Naive B cell (primary cell): ENCODE measurements around the gene ERGIC1. TPM values are rescaled to one million over a fixed set of nuclear protein-coding genes. Genes with fewer than 3 reads are reported as not detected.
"Not testable (repeated sequence)": the region's sequence is repeated elsewhere in the genome, so short reads cannot be mapped to it uniquely, and the experiment has no call there.

ENCODE experiments used
- ATAC-seq, 2 donors: fragments of 150-1000 bp; cut with Tn5 transposase; 2 replicates each; pipeline ENCODE4 v1.10.0; 2021; ENCODE audit warnings: low read depth in 2 of 2, mild to moderate bottlenecking in 2 of 2, moderate library complexity in 2 of 2
- DNase-seq: peaks from one replicate; pipeline ENCODE4 v3.0.0; 2022
- H3K27ac Mint-ChIP-seq, 6 donors: one replicate each; pipeline ENCODE4 v1.8.0; 2020 to 2022; ENCODE audit warnings: mild to moderate bottlenecking in 6 of 6, mixed read lengths in 6 of 6, moderate library complexity in 5 of 6, inconsistent platforms in 2 of 6
- H3K27me3 Mint-ChIP-seq, 3 donors: one replicate each; pipeline ENCODE4 v1.8.0; 2021 to 2022; ENCODE audit warnings: mixed read lengths in 3 of 3, mild to moderate bottlenecking in 1 of 3
- H3K36me3 Mint-ChIP-seq, 2 donors: one replicate each; pipeline ENCODE4 v1.8.0; 2020 to 2022; ENCODE audit warnings: mixed read lengths in 2 of 2, inconsistent platforms in 1 of 2, mild to moderate bottlenecking in 1 of 2
- H3K4me1 Mint-ChIP-seq, 3 donors: one replicate each; pipeline ENCODE4 v1.8.0; 2020 to 2022; ENCODE audit warnings: mixed read lengths in 3 of 3, inconsistent platforms in 1 of 3, mild to moderate bottlenecking in 1 of 3, moderate library complexity in 1 of 3
- H3K4me3 Mint-ChIP-seq, 8 donors: one replicate each; pipeline ENCODE4 v1.8.0; 2020 to 2022; ENCODE audit warnings: mild to moderate bottlenecking in 8 of 8, mixed read lengths in 8 of 8, moderate library complexity in 8 of 8, inconsistent platforms in 2 of 8
- H3K9me3 Mint-ChIP-seq, 7 donors: one replicate each; pipeline ENCODE4 v1.8.0; 2020 to 2022; ENCODE audit warnings: mixed read lengths in 7 of 7, mild to moderate bottlenecking in 5 of 7, inconsistent platforms in 2 of 7, moderate library complexity in 1 of 7
- polyA plus RNA-seq, 6 donors: library from polyadenylated mRNA; unstranded; fragments of 300-500 nt; fragmentation: Illumina TruSeq; gene quantifications; one replicate each; pipeline ENCODE4 v1.2.3, GENCODE V29; 2021; ENCODE audit warnings: low read depth in 6 of 6

The ERGIC1 gene
- polyA plus RNA-seq, 6 donors from 2014 or later: 53.2 to 86.1 (median 64.4) TPM

DNA sequence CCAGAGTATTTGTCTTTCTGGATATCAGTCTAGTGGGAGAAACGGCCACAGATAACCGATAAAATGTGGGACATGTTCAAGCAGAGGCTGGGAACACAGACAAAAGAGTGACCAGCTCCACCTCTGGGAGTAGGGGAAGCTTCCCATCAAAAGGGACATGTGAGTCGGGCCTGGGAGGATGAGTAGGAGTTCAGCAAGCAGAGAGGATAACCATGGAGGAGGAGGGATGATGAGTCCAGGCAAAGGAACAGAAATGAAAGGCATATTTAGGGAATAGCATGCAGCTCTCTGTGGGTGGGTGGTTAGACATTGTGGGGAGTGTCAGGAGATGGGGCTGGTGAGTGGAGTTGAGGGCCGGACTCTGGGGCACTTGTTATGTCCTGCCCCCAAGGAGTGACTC is 61.5 kb downstream of the ERGIC1 start:
- no peaks in the 10 kb centered on the region for H3K9me3 Mint-ChIP-seq
- no peaks in the 10 kb centered on the region for H3K27me3 Mint-ChIP-seq
- DNase-seq (no peak), ATAC-seq (no peak)
- peaks cover 11 to 19% of the 10 kb centered on the region in 2 donors for H3K36me3 Mint-ChIP-seq
- H3K4me1 Mint-ChIP-seq: peaks cover 0 to 8% (median 0%) of the 10 kb centered on the region in 3 donors
- H3K4me3 Mint-ChIP-seq: peak overlapping the region in 2 of 8 donors; percentile 32 to 44
- H3K27ac Mint-ChIP-seq: peak overlapping the region in 4 of 6 donors; percentile 26 to 91 (median 66)

DNA sequence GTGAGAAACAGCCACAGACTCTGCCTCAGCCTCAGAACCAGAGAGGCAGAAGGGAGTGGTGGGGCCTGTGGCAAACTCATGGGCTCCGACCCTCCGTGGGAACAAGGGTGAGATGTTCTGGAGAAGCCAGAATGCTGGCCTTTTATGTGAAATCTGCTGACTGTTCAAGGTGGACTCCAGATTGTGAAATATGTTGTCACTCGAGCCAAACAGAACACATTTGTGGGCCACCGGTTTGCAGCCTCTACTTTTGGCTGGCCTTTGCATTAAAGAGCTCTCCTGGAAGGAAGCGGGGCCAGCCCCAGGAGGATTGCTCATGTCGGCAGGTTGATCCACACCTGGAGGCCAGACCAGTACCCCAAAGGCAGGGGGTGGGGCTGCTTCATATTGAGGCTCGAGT is 62.4 kb downstream of the ERGIC1 start:
- DNase-seq (no peak), ATAC-seq (no peak)
- Mint-ChIP-seq H3K9me3 (no peaks in the 10 kb centered on the region), H3K4me1 (peaks cover 0 to 8% (median 0%) of the 10 kb centered on the region in 3 donors), H3K4me3 (no peak overlapping the region), H3K36me3 (peaks cover 14 to 19% of the 10 kb centered on the region in 2 donors), H3K27ac (peak overlapping the region in 3 of 6 donors; percentile 64 to 78 (median 73)), H3K27me3 (no peaks in the 10 kb centered on the region)

DNA sequence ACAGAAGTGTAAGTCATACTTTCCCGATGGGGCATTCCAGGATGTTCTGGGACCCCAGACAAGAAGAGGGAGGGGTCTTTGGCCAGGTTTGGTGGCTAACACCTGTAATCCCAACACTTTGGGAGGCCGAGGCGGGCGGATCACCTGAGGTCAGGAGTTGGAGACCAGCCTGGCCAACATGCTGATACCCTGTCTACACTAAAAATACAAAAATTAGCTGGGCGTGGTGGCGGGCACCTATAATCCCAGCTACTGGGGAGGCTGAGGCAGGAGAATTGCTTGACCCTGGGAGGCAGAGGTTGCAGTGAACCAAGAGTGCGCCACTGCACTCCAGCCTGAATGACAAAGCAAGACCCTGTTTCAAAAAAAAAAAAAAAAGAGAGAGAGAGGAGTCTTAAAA is 63.0 kb downstream of the ERGIC1 start:
- peak overlapping the region in 1 of 8 donors; percentile 73 for H3K4me3 Mint-ChIP-seq
- not testable (repeated sequence) for H3K9me3 Mint-ChIP-seq

DNA sequence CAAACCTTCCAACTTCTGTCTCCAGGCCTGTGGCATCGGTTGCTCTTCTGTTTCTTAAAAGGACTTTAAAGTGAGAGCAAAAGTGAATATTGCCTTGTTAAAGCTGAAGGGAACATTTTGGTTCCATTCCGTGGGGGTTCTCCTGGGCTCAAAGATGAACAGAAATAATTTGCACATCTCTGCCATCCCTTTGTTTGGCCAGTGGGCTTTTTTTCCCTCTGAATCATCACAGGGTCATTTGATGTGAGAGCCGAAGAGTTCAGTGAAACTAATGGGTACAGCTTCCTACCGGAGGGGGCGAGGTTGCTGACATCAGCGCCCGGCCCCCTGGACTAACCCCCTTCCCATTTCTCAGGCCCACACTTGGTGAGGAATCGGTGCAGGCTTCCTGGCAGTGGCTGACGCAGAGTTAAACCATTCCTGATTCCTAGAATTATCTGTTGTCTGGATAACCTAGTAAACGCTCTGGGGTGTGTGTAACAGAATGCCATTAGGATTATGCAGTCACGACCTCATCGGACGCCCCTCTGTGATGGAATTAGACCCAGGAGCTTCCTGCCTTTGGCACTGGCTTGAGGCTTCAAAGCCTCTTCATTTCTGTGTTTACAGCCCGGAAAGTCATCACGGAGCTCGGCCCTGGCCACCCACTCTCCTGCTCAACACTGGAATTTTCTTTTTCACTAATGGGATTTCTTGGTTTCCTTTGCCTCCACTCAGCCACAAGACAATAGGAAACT is 63.6 kb downstream of the ERGIC1 start:
- Mint-ChIP-seq H3K27me3 (no peaks in the 10 kb centered on the region), H3K4me3 (peak overlapping the region in 1 of 8 donors; percentile 73), H3K27ac (peak overlapping the region; percentile 36 to 92 (median 81)), H3K9me3 (no peaks in the 10 kb centered on the region), H3K4me1 (peaks cover 0 to 8% (median 0%) of the 10 kb centered on the region in 3 donors), H3K36me3 (peaks cover 14 to 19% of the 10 kb centered on the region in 2 donors)
- DNase-seq (no peak), ATAC-seq (no peak)

More for the DNA sequence above, 63.0 kb downstream of the ERGIC1 start:
- peak overlapping the region in 3 of 6 donors; percentile 64 to 78 (median 73) for H3K27ac Mint-ChIP-seq
- H3K27me3 Mint-ChIP-seq, ATAC-seq, DNase-seq, H3K4me1 Mint-ChIP-seq: not testable (repeated sequence)
- H3K36me3 Mint-ChIP-seq: peaks cover 14 to 19% of the 10 kb centered on the region in 2 donors

DNA sequence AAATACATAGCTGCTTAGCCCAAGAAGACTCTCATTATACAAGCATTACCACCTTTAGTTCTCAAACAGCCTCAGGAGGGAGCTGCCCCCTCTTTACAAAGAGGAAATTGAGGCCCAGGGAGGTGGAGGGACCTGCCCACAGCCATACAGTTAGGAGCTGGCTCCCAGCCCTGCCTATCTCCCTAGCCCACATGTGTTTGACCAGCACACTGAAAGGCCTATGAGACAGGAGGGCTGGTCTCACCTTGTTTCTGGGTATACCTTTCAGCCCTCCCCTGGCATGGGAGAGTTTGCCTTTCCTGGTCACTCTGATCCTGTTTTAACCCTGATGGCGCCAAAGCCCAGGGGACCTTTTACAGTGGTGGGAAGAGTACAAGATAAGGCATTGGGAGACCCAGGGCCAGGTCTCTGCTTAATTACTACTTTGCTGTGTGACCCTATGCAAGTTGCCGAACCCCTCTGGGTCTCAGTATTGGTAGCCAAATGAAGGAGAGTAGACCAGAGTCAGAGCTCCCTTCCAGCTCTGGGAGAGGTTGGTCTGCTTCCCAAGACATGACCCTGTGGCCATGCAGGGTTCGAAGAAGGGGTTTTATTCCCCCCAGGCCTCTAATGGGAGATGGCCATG is 64.3 kb downstream of the ERGIC1 start:
- Mint-ChIP-seq H3K27me3 (no peaks in the 10 kb centered on the region), H3K4me3 (peak overlapping the region in 1 of 8 donors; percentile 29), H3K27ac (peak overlapping the region; percentile 36 to 92 (median 81)), H3K36me3 (peaks cover 14 to 19% of the 10 kb centered on the region in 2 donors), H3K9me3 (no peaks in the 10 kb centered on the region), H3K4me1 (peaks cover 0 to 8% (median 0%) of the 10 kb centered on the region in 3 donors)
- DNase-seq: no peak
- no peak for ATAC-seq

GRCh38 chr5:172898843-172899369 is 64.9 kb downstream of the ERGIC1 start:
- Mint-ChIP-seq H3K4me1 (peaks cover 0 to 10% (median 0%) of the 10 kb centered on the region in 3 donors), H3K9me3 (no peaks in the 10 kb centered on the region), H3K4me3 (peak overlapping the region in 1 of 8 donors; percentile 29), H3K27ac (peak overlapping the region in 5 of 6 donors; percentile 9 to 94 (median 67)), H3K36me3 (peaks cover 14 to 19% of the 10 kb centered on the region in 2 donors), H3K27me3 (no peaks in the 10 kb centered on the region)
- no peak for ATAC-seq
- DNase-seq: no peak

DNA sequence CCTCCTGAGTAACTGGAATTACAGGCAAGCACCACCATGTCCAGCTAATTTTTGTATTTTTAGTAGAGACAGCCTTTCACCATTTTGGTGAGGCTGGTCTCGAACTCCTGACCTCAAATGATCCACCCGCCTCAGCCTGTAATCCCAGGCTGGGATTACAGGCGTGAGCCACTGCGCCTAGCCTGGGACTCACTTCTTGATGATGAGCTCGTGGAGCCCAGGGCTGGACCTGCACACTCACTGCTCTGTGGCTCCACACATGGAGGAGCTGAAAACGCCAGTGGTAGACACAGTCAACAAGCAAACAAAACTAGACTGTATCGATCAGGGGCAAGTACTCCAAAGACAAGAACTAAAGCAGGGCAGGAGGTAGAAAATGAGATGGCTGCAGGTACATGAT is 65.4 kb downstream of the ERGIC1 start:
- no peaks in the 10 kb centered on the region for H3K9me3 Mint-ChIP-seq
- H3K27me3 Mint-ChIP-seq: no peaks in the 10 kb centered on the region
- no peak for ATAC-seq
- H3K36me3 Mint-ChIP-seq: peaks cover 14 to 19% of the 10 kb centered on the region in 2 donors
- H3K4me1 Mint-ChIP-seq: peaks cover 0 to 13% (median 0%) of the 10 kb centered on the region in 3 donors
- H3K4me3 Mint-ChIP-seq: no peak overlapping the region
- no peak for DNase-seq
- peak overlapping the region in 4 of 6 donors; percentile 17 to 97 (median 54) for H3K27ac Mint-ChIP-seq

DNA sequence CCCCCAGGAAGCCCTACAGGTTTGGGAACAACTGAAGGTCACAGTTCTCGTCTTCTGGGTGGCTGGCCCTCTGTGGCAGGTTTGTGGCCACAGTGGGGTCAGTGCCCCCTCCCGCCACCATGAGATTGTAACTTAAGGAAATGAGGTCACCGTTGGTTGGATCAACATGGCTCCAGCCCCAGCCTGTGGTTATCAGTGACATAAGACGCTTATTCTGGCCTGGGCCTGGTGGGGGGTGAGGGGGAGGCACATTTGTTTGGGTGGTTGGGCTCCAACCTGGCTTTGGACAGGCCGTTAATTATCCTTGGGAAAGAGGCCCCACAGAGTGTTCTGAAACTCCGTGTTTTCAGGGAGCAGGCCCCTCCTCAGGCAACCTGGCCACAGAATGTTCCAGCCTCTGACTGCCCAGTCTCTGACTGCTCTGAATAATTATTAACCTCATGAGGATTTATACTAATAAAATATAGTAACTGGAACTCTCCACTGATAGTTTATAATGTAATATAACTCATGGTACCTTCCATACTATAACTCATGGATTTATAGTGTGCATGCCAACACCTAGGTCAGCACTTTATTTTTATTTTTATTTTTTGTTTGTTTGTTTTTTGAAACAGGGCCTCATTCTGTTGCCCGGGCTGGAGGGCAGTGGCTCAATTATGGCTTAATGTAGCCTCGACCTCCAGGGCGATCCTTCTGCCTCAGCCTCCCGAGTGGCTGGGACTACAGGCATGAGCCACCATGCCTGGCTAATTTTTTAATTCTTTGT is 67.1 kb downstream of the ERGIC1 start:
- peak overlapping the region in 3 of 6 donors; percentile 21 to 84 (median 80) for H3K27ac Mint-ChIP-seq

DNA sequence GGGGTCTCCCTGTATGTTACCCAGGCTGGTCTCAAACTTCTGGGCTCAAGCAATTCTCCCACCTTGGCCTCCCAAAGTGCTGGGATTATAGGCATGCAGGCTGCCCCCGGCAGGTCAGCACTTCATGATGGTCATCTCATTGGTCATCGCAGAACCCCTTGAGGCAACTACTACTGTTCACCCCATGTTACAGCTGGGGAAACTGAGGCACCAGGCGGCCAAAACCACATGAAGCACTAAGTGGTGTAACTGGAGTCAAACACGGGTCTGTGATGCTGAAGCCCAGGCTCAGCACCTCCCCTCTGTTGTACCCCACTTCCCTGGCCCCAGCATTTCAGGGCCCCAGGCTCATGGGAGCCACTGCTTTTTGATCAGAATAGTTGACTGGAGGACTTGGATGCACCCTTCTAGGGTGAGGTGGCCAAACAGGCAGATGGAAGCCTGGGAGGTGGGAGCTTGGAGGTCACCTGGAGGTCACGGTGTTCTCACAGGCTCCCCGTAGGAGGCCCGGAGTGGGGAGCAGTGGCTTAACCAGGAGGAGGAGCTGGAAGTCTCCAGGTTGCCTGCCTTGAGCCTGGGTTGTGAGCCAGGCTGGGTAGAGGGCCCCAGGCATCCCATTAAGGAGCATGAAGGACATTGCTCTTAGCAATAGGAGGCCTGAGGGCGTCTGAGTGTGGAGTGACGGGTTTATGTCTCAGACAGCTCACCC is 67.9 kb downstream of the ERGIC1 start:
- Mint-ChIP-seq H3K36me3 (peaks cover 14% of the 10 kb centered on the region in 2 donors), H3K4me1 (peaks cover 0 to 8% (median 2%) of the 10 kb centered on the region in 3 donors), H3K9me3 (no peaks in the 10 kb centered on the region), H3K27me3 (no peaks in the 10 kb centered on the region), H3K27ac (peak overlapping the region in 3 of 6 donors; percentile 65 to 87 (median 80)), H3K4me3 (no peak overlapping the region)
- no peak for ATAC-seq
- DNase-seq: no peak

More for the DNA sequence above, 67.1 kb downstream of the ERGIC1 start:
- Mint-ChIP-seq H3K27me3 (no peaks in the 10 kb centered on the region), H3K4me1 (peaks cover 0 to 8% (median 0%) of the 10 kb centered on the region in 3 donors), H3K4me3 (no peak overlapping the region), H3K9me3 (no peaks in the 10 kb centered on the region), H3K36me3 (peaks cover 14 to 19% of the 10 kb centered on the region in 2 donors)
- ATAC-seq (no peak), DNase-seq (no peak)

DNA sequence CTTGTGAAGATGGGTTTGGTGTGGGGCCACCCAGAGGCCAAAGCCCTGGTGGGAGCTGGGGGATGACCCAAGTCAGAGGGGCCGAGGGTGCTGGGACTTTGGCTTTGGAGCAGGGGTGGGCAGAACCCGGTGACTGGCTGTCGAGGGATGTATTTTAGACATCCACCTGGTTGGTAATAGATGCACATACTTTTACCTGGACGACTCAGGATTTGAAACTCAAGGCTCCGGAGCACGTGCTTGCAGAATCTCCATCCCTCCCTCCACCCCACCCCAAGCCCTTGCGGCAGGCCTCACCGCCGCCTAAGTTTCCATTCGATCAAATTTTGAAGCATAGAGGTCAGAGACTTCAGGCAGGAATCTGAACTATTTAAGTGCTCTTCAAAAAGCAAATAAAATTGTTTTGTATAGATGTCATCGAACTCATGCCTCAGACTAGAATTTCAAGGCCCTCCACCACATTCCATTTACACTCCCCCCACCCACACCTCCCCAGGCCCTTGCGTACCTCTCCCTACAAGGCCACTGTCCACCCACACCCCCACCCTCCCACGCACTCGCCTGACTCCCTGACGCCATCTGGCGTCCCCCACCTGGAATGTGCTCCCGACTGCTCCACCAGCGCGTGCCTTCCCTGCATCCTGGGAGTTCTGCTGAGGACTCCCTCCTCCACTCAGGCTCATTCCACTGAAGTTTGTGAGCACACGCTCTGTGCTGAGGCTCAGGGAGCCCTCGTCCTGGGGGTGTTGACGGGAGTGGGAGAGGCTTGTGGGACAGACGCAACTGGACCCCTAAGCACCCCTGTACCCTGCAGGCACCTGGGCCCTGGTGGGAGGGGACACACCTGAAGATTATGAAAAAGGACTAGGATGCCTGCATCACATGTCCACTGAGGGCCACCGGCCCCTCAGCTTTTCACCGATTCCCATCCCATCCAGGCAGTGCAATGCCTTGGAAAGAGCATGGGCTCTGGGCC is 68.7 kb downstream of the ERGIC1 start:
- peak overlapping the region in 5 of 6 donors; percentile 65 to 93 (median 80) for H3K27ac Mint-ChIP-seq
- ATAC-seq: no peak
- peaks cover 11 to 12% of the 10 kb centered on the region in 2 donors for H3K36me3 Mint-ChIP-seq

GRCh38 chr5:172903790-172904189 is 69.7 kb downstream of the ERGIC1 start:
- ATAC-seq (no peak), DNase-seq (no peak)
- peak overlapping the region in 5 of 6 donors; percentile 65 to 93 (median 86) for H3K27ac Mint-ChIP-seq
- H3K9me3 Mint-ChIP-seq: no peaks in the 10 kb centered on the region
- peaks cover 2 to 11% (median 5%) of the 10 kb centered on the region in 3 donors for H3K4me1 Mint-ChIP-seq
- H3K4me3 Mint-ChIP-seq: no peak overlapping the region
- peaks cover 8 to 10% of the 10 kb centered on the region in 2 donors for H3K36me3 Mint-ChIP-seq
- H3K27me3 Mint-ChIP-seq: no peaks in the 10 kb centered on the region

More for the DNA sequence above, 68.7 kb downstream of the ERGIC1 start:
- no peak for DNase-seq
- H3K4me1 Mint-ChIP-seq: peaks cover 0 to 8% (median 5%) of the 10 kb centered on the region in 3 donors
- H3K4me3 Mint-ChIP-seq: no peak overlapping the region
- H3K27me3 Mint-ChIP-seq: no peaks in the 10 kb centered on the region
- H3K9me3 Mint-ChIP-seq: no peaks in the 10 kb centered on the region

- no peak for ATAC-seq
- H3K27ac Mint-ChIP-seq: peak overlapping the region in 3 of 6 donors; percentile 12 to 93 (median 65)
- peaks cover 2 to 8% (median 5%) of the 10 kb centered on the region in 3 donors for H3K4me1 Mint-ChIP-seq
- no peaks in the 10 kb centered on the region for H3K9me3 Mint-ChIP-seq
- H3K36me3 Mint-ChIP-seq: peaks cover 3 to 10% of the 10 kb centered on the region in 2 donors
- no peak for DNase-seq
- no peaks in the 10 kb centered on the region for H3K27me3 Mint-ChIP-seq
- H3K4me3 Mint-ChIP-seq: no peak overlapping the region
These were observed 70.2 kb downstream of the ERGIC1 start for GRCh38 chr5:172904312-172904642.
